ENCODE measurements around the gene RAB41. TPM values are rescaled to one million over a fixed set of nuclear protein-coding genes. Genes with fewer than 3 reads are reported as not detected.

The RAB41 gene
- total and polyA plus RNA-seq, 3 donors from 2014 or later: 3.7 to 5.1 (median 4.3) TPM

GRCh38 chrX:70244881-70245280 lies 37.1 kb upstream of the RAB41 start:
- Histone ChIP-seq H3K4me1 (no peaks in the 10 kb centered on the region), H3K36me3 (ENCODE audit: low read depth, missing control alignments) (no peaks in the 10 kb centered on the region)
- 62 to 72% methylated on average over 6 of the region's 6 CpGs for WGBS, 2 donors

GRCh38 chrX:70247252-70247651 lies 34.7 kb upstream of the RAB41 start:
- WGBS, 2 donors: 91 to 100% methylated on average over 1 to 2 of the region's 2 CpGs
- Histone ChIP-seq H3K27me3 (no peaks in the 10 kb centered on the region), H3K4me1 (no peaks in the 10 kb centered on the region), H3K9me3 (no peaks in the 10 kb centered on the region), H3K4me3 (no peak overlapping the region), H3K36me3 (ENCODE audit: low read depth, missing control alignments) (no peaks in the 10 kb centered on the region), H3K27ac (no peak overlapping the region)
- DNase-seq: no peak
- intact Hi-C loops (cut with DNase I; ENCODE audit: low total_unique reads): no loop called here
- TF ChIP-seq CTCF (IDR thresholded peaks at IDR 0.05) (no peak), POLR2A (IDR thresholded peaks at IDR 0.05) (no peak)

More at GRCh38 chrX:70244881-70245280, 37.1 kb upstream of the RAB41 start:
- TF ChIP-seq POLR2A (IDR thresholded peaks at IDR 0.05) (no peak), CTCF (IDR thresholded peaks at IDR 0.05) (no peak)
- intact Hi-C loops (cut with DNase I; ENCODE audit: low total_unique reads): no loop called here
- H3K9me3 ChIP-seq: no peaks in the 10 kb centered on the region
- H3K27me3 ChIP-seq: no peaks in the 10 kb centered on the region
- no peak overlapping the region for H3K27ac ChIP-seq
- DNase-seq: no peak
- no peak overlapping the region for H3K4me3 ChIP-seq

- Histone ChIP-seq H3K27ac (no peak overlapping the region), H3K4me3 (no peak overlapping the region), H3K4me1 (no peaks in the 10 kb centered on the region), H3K27me3 (no peaks in the 10 kb centered on the region), H3K9me3 (no peaks in the 10 kb centered on the region), H3K36me3 (ENCODE audit: low read depth, missing control alignments) (no peaks in the 10 kb centered on the region)
- DNase-seq: no peak
- intact Hi-C loops (cut with DNase I; ENCODE audit: low total_unique reads): no loop called here
- no peak for TF ChIP-seq POLR2A (IDR thresholded peaks at IDR 0.05)
- no peak for TF ChIP-seq CTCF (IDR thresholded peaks at IDR 0.05)
- WGBS, 2 donors: 78 to 84% methylated on average over 2 of the region's 2 CpGs
Observed at GRCh38 chrX:70252491-70252890, 29.5 kb upstream of the RAB41 start.

GRCh38 chrX:70253377-70254062 lies 28.5 kb upstream of the RAB41 start:
- H3K36me3 ChIP-seq (ENCODE audit: low read depth, missing control alignments): no peaks in the 10 kb centered on the region
- H3K27ac ChIP-seq: no peak overlapping the region
- intact Hi-C loops (cut with DNase I; ENCODE audit: low total_unique reads): no loop called here
- H3K27me3 ChIP-seq: no peaks in the 10 kb centered on the region
- DNase-seq: no peak
- whole genome bisulfite sequencing, 2 donors: 93 to 100% methylated on average over 3 of the region's 3 CpGs
- H3K4me3 ChIP-seq: no peak overlapping the region
- no peaks in the 10 kb centered on the region for H3K4me1 ChIP-seq
- TF ChIP-seq CTCF (IDR thresholded peaks at IDR 0.05): no peak
- no peak for TF ChIP-seq POLR2A (IDR thresholded peaks at IDR 0.05)
- H3K9me3 ChIP-seq: no peaks in the 10 kb centered on the region

GRCh38 chrX:70254063-70254400 lies 27.9 kb upstream of the RAB41 start:
- H3K4me3 ChIP-seq: no peak overlapping the region
- no peaks in the 10 kb centered on the region for H3K4me1 ChIP-seq
- intact Hi-C loops (cut with DNase I; ENCODE audit: low total_unique reads): no loop called here
- 79 to 80% methylated on average over 1 of the region's 1 CpG for WGBS, 2 donors
- TF ChIP-seq CTCF (IDR thresholded peaks at IDR 0.05): no peak
- no peak for TF ChIP-seq POLR2A (IDR thresholded peaks at IDR 0.05)
- H3K36me3 ChIP-seq (ENCODE audit: low read depth, missing control alignments): no peaks in the 10 kb centered on the region
- no peaks in the 10 kb centered on the region for H3K27me3 ChIP-seq
- no peak for DNase-seq
- no peaks in the 10 kb centered on the region for H3K9me3 ChIP-seq
- H3K27ac ChIP-seq: no peak overlapping the region
